Measurements from ENCODE around the gene CDK11B. TPM values are rescaled to one million over a fixed set of nuclear protein-coding genes. Genes with fewer than 3 reads are reported as not detected.

The CDK11B gene
- total and polyA plus RNA-seq, 2 donors (not counting 1 experiment from before 2014, with no cell fraction given): 14.1 to 36.3 TPM

- 87% methylated on average over 11 of the region's 13 CpGs for WGBS (ENCODE audit: insufficient coverage)
- ChIA-PET POLR2A (no interaction called here), CTCF (interaction anchor here (0.9 kb wide), 1 partner anchor 17 kb away, joined by 3 read pairs; no protein-coding TSS in a partner anchor)
- Histone ChIP-seq H4K20me1 (ENCODE audit: control insufficient read depth, insufficient read depth, low read length, poor library complexity, severe bottlenecking) (no peaks in the 10 kb centered on the region), H3K9ac (ENCODE audit: low read length) (no peak overlapping the region), H3K4me1 (ENCODE audit: control insufficient read depth in 2 of 2, insufficient read depth in 2 of 2, low read length in 2 of 2) (no peaks in the 10 kb centered on the region), H3K27me3 (replicated peaks in 1 of 4; ENCODE audit: control extremely low read depth in 1 of 4, control insufficient read depth in 3 of 4, insufficient read depth in 4 of 4, low read length in 3 of 4) (peaks cover 0 to 6% (median 2%) of the 10 kb centered on the region in 4 experiments), H3K79me2 (ENCODE audit: control insufficient read depth, insufficient read depth, low read length) (no peaks in the 10 kb centered on the region), H3K27ac (ENCODE audit: low read length in 2 of 2) (no peak overlapping the region), H3K9me3 (ENCODE audit: control extremely low read depth in 1 of 3, control insufficient read depth in 2 of 3, insufficient read depth in 1 of 3, low read length in 2 of 3) (no peaks in the 10 kb centered on the region), H3K4me2 (replicated peaks; ENCODE audit: low read depth, low read length, poor library complexity, severe bottlenecking) (no peak overlapping the region), H3K36me3 (replicated peaks in 1 of 2; ENCODE audit: control extremely low read depth in 1 of 2, control insufficient read depth in 1 of 2, extremely low read depth in 1 of 2, insufficient read depth in 2 of 2, low read length in 1 of 2) (no peaks in the 10 kb centered on the region), H2AFZ (ENCODE audit: insufficient read depth, low read depth, low read length, poor library complexity, severe bottlenecking) (no peak overlapping the region), H3K4me3 (ENCODE audit: control extremely low read depth in 1 of 5, extremely low read depth in 1 of 5, insufficient read depth in 1 of 5, low read depth in 2 of 5, low read length in 4 of 5) (no peak overlapping the region)
- no peak for DNase-seq
- Mint-ChIP-seq H3K27ac (no peak overlapping the region), H3K9me3 (ENCODE audit: insufficient read depth) (no peaks in the 10 kb centered on the region), H3K4me1 (no peaks in the 10 kb centered on the region), H3K27me3 (peaks cover 4% of the 10 kb centered on the region), H3K4me3 (no peak overlapping the region)
- intact Hi-C loops (cut with micrococcal nuclease): no loop called here
- ATAC-seq (ENCODE audit: low read depth): no peak
- TF ChIP-seq CTCF (IDR thresholded peaks at IDR 0.05) (no peak), EZH2 (IDR thresholded peaks at IDR 0.05; ENCODE audit: borderline replicate concordance, insufficient read depth, low read depth, low read length, poor library complexity, severe bottlenecking) (no peak)
Observed at GRCh38 chr1:1591452-1591851, 67.4 kb downstream of the CDK11B start.

Other genes with a start within 250 kb of the CDK11B start
- gene ANKRD65, start 237.7 kb downstream of the CDK11B start, total RNA-seq: not detected in 2 replicates
- gene ANKRD65, start 237.7 kb downstream of the CDK11B start, polyA plus RNA-seq: 0.12 TPM in 1 of 2 replicates, not detected in the other
- not detected in 2 replicates for gene VWA1, start 223.3 kb downstream of the CDK11B start, total RNA-seq
- 0.09 TPM in 1 of 2 replicates, not detected in the other for gene VWA1, start 223.3 kb downstream of the CDK11B start, polyA plus RNA-seq
- gene ATAD3C, start 209.3 kb downstream of the CDK11B start, total RNA-seq: 0.20 and 0.56 TPM in 2 replicates
- 1.1 TPM in 2 replicates for gene ATAD3C, start 209.3 kb downstream of the CDK11B start, polyA plus RNA-seq
- 51.4 and 51.5 TPM in 2 replicates for gene ATAD3B, start 187.2 kb downstream of the CDK11B start, total RNA-seq
- 50.9 and 62.0 TPM in 2 replicates for gene ATAD3B, start 187.2 kb downstream of the CDK11B start, polyA plus RNA-seq
- gene ATAD3A, start 146.8 kb downstream of the CDK11B start, total RNA-seq: 17.5 and 22.9 TPM in 2 replicates
- 17.8 and 18.2 TPM in 2 replicates for gene ATAD3A, start 146.8 kb downstream of the CDK11B start, polyA plus RNA-seq
- 0.66 and 1.8 TPM in 2 replicates for gene TMEM240, start 118.4 kb downstream of the CDK11B start, total RNA-seq
- 0.28 and 0.40 TPM in 2 replicates for gene TMEM240, start 118.4 kb downstream of the CDK11B start, polyA plus RNA-seq
- gene SSU72, start 84.1 kb downstream of the CDK11B start, total RNA-seq: 111 and 112 TPM in 2 replicates
- 86.8 and 108 TPM in 2 replicates for gene SSU72, start 84.1 kb downstream of the CDK11B start, polyA plus RNA-seq
- gene FNDC10, start 58.9 kb downstream of the CDK11B start, total RNA-seq: 1.4 and 1.6 TPM in 2 replicates
- 0.52 and 1.4 TPM in 2 replicates for gene FNDC10, start 58.9 kb downstream of the CDK11B start, polyA plus RNA-seq
- 95.9 and 98.1 TPM in 2 replicates for gene MIB2, start 43.5 kb downstream of the CDK11B start, total RNA-seq
- gene MIB2, start 43.5 kb downstream of the CDK11B start, polyA plus RNA-seq: 94.0 and 152 TPM in 2 replicates
- gene MMP23B, start 26.8 kb downstream of the CDK11B start, total RNA-seq: 1.0 and 1.5 TPM in 2 replicates
- gene MMP23B, start 26.8 kb downstream of the CDK11B start, polyA plus RNA-seq: 1.7 and 3.4 TPM in 2 replicates
- 107 and 111 TPM in 2 replicates for gene SLC35E2B, start 33.8 kb upstream of the CDK11B start, total RNA-seq
- 64.4 and 67.7 TPM in 2 replicates for gene SLC35E2B, start 33.8 kb upstream of the CDK11B start, polyA plus RNA-seq
- gene CDK11A, start 65.4 kb upstream of the CDK11B start, total RNA-seq: 82.1 and 88.3 TPM in 2 replicates
- gene CDK11A, start 65.4 kb upstream of the CDK11B start, polyA plus RNA-seq: 111 and 138 TPM in 2 replicates
- gene NADK, start 119.5 kb upstream of the CDK11B start, total RNA-seq: 179 and 184 TPM in 2 replicates
- gene NADK, start 119.5 kb upstream of the CDK11B start, polyA plus RNA-seq: 149 and 194 TPM in 2 replicates
- gene GNB1, start 232.1 kb upstream of the CDK11B start, total RNA-seq: 249 and 291 TPM in 2 replicates
- 213 and 269 TPM in 2 replicates for gene GNB1, start 232.1 kb upstream of the CDK11B start, polyA plus RNA-seq

All from B cell (primary cell).